Measurements from ENCODE around the gene ACHE.

ACHE gene

GRCh38 chr7:100888988-100889750, 6.5 kb downstream of the ACHE start, which contains the start of gene UFSP1:
Gene UFSP1 (minus strand): TSS chr7:100889715. CDS start chr7:100889271, 444 bp downstream.
- Histone ChIP-seq H3K27ac (ENCODE audit: low read length) (peak within 1 kb of the TSS; percentile 82), H3K4me2 (ENCODE audit: insufficient read depth, low read length) (peak within 1 kb of the TSS; percentile 100), H3K9ac (ENCODE audit: low read depth, low read length) (peak within 1 kb of the TSS; percentile 78), H4K20me1 (ENCODE audit: insufficient read depth, low read length) (peaks cover 39% of the 10 kb centered on the region), H2AFZ (ENCODE audit: low read depth, low read length) (peak within 1 kb of the TSS; percentile 90), H3K79me2 (ENCODE audit: insufficient read depth, low read length) (peaks cover 18% of the 10 kb centered on the region), H3K36me3 (ENCODE audit: insufficient read depth, low read length) (peaks cover 52% of the 10 kb centered on the region), H3K27me3 (ENCODE audit: insufficient read depth, low read length, poor library complexity) (peaks cover 15% of the 10 kb centered on the region), H3K4me1 (ENCODE audit: insufficient read depth, low read length) (peaks cover 50% of the 10 kb centered on the region), H3K9me3 (ENCODE audit: insufficient read depth, low read length, severe bottlenecking) (no peaks in the 10 kb centered on the region), H3K4me3 (ENCODE audit: low read depth in 1 of 2, low read length in 2 of 2) (peak within 1 kb of the TSS; percentile 44 to 87)
- DNase-seq = peak; percentile 32
- peak; percentile 4 for TF ChIP-seq CTCF (IDR thresholded peaks at IDR 0.05; ENCODE audit: borderline replicate concordance, extremely low read depth, low read length, poor library complexity, severe bottlenecking)
- TF ChIP-seq EZH2 (IDR thresholded peaks at IDR 0.05; ENCODE audit: borderline replicate concordance, low read depth, low read length, severe bottlenecking) = no peak
- ATAC-seq (ENCODE audit: insufficient read depth, low read depth) = peak; percentile 12

- no peak for DNase-seq
- Histone ChIP-seq H3K27me3 (ENCODE audit: insufficient read depth, low read length, poor library complexity) (peaks cover 15% of the 10 kb centered on the region), H3K9ac (ENCODE audit: low read depth, low read length) (peak overlapping the region; percentile 78), H2AFZ (ENCODE audit: low read depth, low read length) (no peak overlapping the region), H3K4me3 (ENCODE audit: low read depth in 1 of 2, low read length in 2 of 2) (peak overlapping the region; percentile 36 to 87; a peak in 3 of 4 replicates), H3K4me1 (ENCODE audit: insufficient read depth, low read length) (peaks cover 50% of the 10 kb centered on the region), H3K36me3 (ENCODE audit: insufficient read depth, low read length) (peaks cover 60% of the 10 kb centered on the region), H3K27ac (ENCODE audit: low read length) (peak overlapping the region; percentile 82; the same call in 1 of the 2 replicates), H3K79me2 (ENCODE audit: insufficient read depth, low read length) (peaks cover 24% of the 10 kb centered on the region), H4K20me1 (ENCODE audit: insufficient read depth, low read length) (peaks cover 46% of the 10 kb centered on the region), H3K9me3 (ENCODE audit: insufficient read depth, low read length, severe bottlenecking) (no peaks in the 10 kb centered on the region), H3K4me2 (ENCODE audit: insufficient read depth, low read length) (peak overlapping the region; percentile 100)
- ATAC-seq (ENCODE audit: insufficient read depth, low read depth) = no peak
- TF ChIP-seq CTCF (IDR thresholded peaks at IDR 0.05; ENCODE audit: borderline replicate concordance, extremely low read depth, low read length, poor library complexity, severe bottlenecking) = no peak
Observed at GRCh38 chr7:100888291-100888987, 7.2 kb downstream of the ACHE start.

GRCh38 chr7:100887516-100888290, 8.0 kb downstream of the ACHE start:
- H3K27ac ChIP-seq (ENCODE audit: low read length) = no peak overlapping the region
- H3K79me2 ChIP-seq (ENCODE audit: insufficient read depth, low read length) = peaks cover 27% of the 10 kb centered on the region
- no peaks in the 10 kb centered on the region for H3K9me3 ChIP-seq (ENCODE audit: insufficient read depth, low read length, severe bottlenecking)
- TF ChIP-seq EZH2 (IDR thresholded peaks at IDR 0.05; ENCODE audit: borderline replicate concordance, low read depth, low read length, severe bottlenecking) = no peak
- ATAC-seq (ENCODE audit: insufficient read depth, low read depth) (no peak), DNase-seq (peak; percentile 34)
- H3K9ac ChIP-seq (ENCODE audit: low read depth, low read length) = 0 out of 2 replicates have a peak overlapping the region, but pooled peaks have one; percentile 78
- no peak overlapping the region for H2AFZ ChIP-seq (ENCODE audit: low read depth, low read length)
- H3K4me2 ChIP-seq (ENCODE audit: insufficient read depth, low read length) = peak overlapping the region; percentile 100
- H3K4me3 ChIP-seq (ENCODE audit: low read depth in 1 of 2, low read length in 2 of 2) = peak overlapping the region in 1 of 2 experiments; percentile 87; a peak in 1 of 4 replicates
- peaks cover 67% of the 10 kb centered on the region for H3K36me3 ChIP-seq (ENCODE audit: insufficient read depth, low read length)
- H4K20me1 ChIP-seq (ENCODE audit: insufficient read depth, low read length) = peaks cover 53% of the 10 kb centered on the region
- H3K27me3 ChIP-seq (ENCODE audit: insufficient read depth, low read length, poor library complexity) = peaks cover 15% of the 10 kb centered on the region
- peaks cover 50% of the 10 kb centered on the region for H3K4me1 ChIP-seq (ENCODE audit: insufficient read depth, low read length)

Measured in DND-41 (cell line).